PC-3 (cell line): ENCODE results near the gene SEMA4B. TPM values are rescaled to one million over a fixed set of nuclear protein-coding genes. Genes with fewer than 3 reads are reported as not detected.

Experiments
- ATAC-seq: fragments of 200-7000 bp; cut with Tn5 transposase; 2 replicates; pipeline ENCODE4 v1.9.1; 2020; ENCODE audit warnings: mild to moderate bottlenecking, moderate library complexity
- BruUV-seq: library from RNA; stranded (reverse); fragments of 400-500 nt; replicated peaks from 2 replicates; lab custom pipeline; 2021; lab: Mats Ljungman, UMichigan
- CTCF ChIA-PET: fragments of 300-600 bp; sonication (Branson Sonifier 250); formaldehyde crosslinking; loops from one replicate; lab custom pipeline; 2022; ENCODE audit warnings: antibody characterized with exemption; lab: Charles Lee
- POLR2A ChIA-PET: fragments of 300-600 bp; sonication (Branson Sonifier 250); formaldehyde crosslinking; loops from one replicate; lab custom pipeline; 2022; ENCODE audit warnings: antibody characterized with exemption; ENCODE audit not compliant: unreplicated experiment; lab: Charles Lee
- DNase-seq: peaks from one replicate; pipeline ENCODE4 v3.0.0-alpha.2; 2015
- H2AFZ ChIP-seq: fragments of 300-600 bp; sonication (generic); 2 replicates; pipeline ENCODE4 v1.6.0; 2016; ENCODE audit warnings: antibody characterized with exemption, low read length
- H3F3A ChIP-seq: fragments of 300-600 bp; sonication (generic); one replicate; pipeline ENCODE4 v1.6.0; 2017; ENCODE audit warnings: antibody characterized with exemption, low read length, control low read depth, mild to moderate bottlenecking; ENCODE audit not compliant: unreplicated experiment
- H3K27ac ChIP-seq: fragments of 300-600 bp; sonication (generic); 2 replicates; pipeline ENCODE4 v1.5.1; 2016; ENCODE audit warnings: mild to moderate bottlenecking, low read length
- H3K27me3 ChIP-seq: fragments of 300-600 bp; sonication (generic); 2 replicates; pipeline ENCODE4 v1.6.1; 2016; ENCODE audit warnings: low read length, mixed read lengths
- H3K36me3 ChIP-seq: fragments of 300-600 bp; sonication (generic); 2 replicates; pipeline ENCODE4 v1.6.1; 2016; ENCODE audit warnings: low read depth, mixed run types, low read length, mixed read lengths
- H3K4me1 ChIP-seq: fragments of 300-600 bp; sonication (generic); 2 replicates; pipeline ENCODE4 v1.5.1; 2016; ENCODE audit warnings: low read length; ENCODE audit not compliant: insufficient read depth
- H3K4me2 ChIP-seq: fragments of 300-600 bp; sonication (generic); 2 replicates; pipeline ENCODE4 v1.6.0; 2016; ENCODE audit warnings: low read length
- H3K4me3 ChIP-seq: fragments of 300-600 bp; sonication (generic); 2 replicates; pipeline ENCODE4 v1.5.1; 2016; ENCODE audit warnings: mild to moderate bottlenecking, low read length, mixed read lengths
- H3K79me2 ChIP-seq: fragments of 300-600 bp; sonication (generic); 2 replicates; pipeline ENCODE4 v1.6.1; 2017; ENCODE audit warnings: low read length, mixed read lengths
- H3K9ac ChIP-seq: fragments of 300-600 bp; sonication (generic); 2 replicates; pipeline ENCODE4 v1.6.0; 2016; ENCODE audit warnings: mild to moderate bottlenecking, low read length
- H3K9me2 ChIP-seq: fragments of 300-600 bp; sonication (generic); replicated peaks from 2 replicates; pipeline ENCODE4 v1.6.1; 2016; ENCODE audit warnings: mixed run types, low read length, mixed read lengths
- H3K9me3 ChIP-seq: fragments of 300-600 bp; sonication (generic); 2 replicates; pipeline ENCODE4 v1.6.1; 2016; ENCODE audit warnings: low read length, mixed read lengths
- H4K20me1 ChIP-seq: fragments of 300-600 bp; sonication (generic); 2 replicates; pipeline ENCODE4 v1.6.1; 2016; ENCODE audit warnings: low read length, mixed read lengths
- EZH2 ChIP-seq: fragments of 300-600 bp; sonication (generic); IDR thresholded peaks from one replicate; pipeline ENCODE4 v1.6.1; 2017; ENCODE audit warnings: antibody characterized with exemption, mild to moderate bottlenecking, low read length; ENCODE audit not compliant: unreplicated experiment
- EZH2phosphoT487 ChIP-seq: fragments of 300-600 bp; sonication (generic); IDR thresholded peaks from 2 replicates; pipeline ENCODE4 v1.6.1; 2018; ENCODE audit warnings: mild to moderate bottlenecking, antibody characterized with exemption, low read length, borderline replicate concordance
- intact Hi-C: fragments of 100-400 bp; cut with micrococcal nuclease; formaldehyde crosslinking; loops from 2 replicates; pipeline ENCODE4 v1.9.0; 2023
- total RNA-seq: library from RNA; depleted of rRNA; stranded (reverse); fragments of >200 nt; gene quantifications from 2 replicates; pipeline ENCODE4 v1.2.3, GENCODE V29; 2014
- TF ChIP-seq, protein P1 (sequence below): fragments of 300-600 bp; sonication (generic); conservative IDR thresholded peaks from 2 replicates; pipeline ENCODE4 v1.5.1; 2017; ENCODE audit warnings: antibody characterized with exemption, low read depth, mild to moderate bottlenecking, low read length

Gene SEMA4B
- total RNA-seq, 1 experiment from 2014 or later = 114 TPM

DNA sequence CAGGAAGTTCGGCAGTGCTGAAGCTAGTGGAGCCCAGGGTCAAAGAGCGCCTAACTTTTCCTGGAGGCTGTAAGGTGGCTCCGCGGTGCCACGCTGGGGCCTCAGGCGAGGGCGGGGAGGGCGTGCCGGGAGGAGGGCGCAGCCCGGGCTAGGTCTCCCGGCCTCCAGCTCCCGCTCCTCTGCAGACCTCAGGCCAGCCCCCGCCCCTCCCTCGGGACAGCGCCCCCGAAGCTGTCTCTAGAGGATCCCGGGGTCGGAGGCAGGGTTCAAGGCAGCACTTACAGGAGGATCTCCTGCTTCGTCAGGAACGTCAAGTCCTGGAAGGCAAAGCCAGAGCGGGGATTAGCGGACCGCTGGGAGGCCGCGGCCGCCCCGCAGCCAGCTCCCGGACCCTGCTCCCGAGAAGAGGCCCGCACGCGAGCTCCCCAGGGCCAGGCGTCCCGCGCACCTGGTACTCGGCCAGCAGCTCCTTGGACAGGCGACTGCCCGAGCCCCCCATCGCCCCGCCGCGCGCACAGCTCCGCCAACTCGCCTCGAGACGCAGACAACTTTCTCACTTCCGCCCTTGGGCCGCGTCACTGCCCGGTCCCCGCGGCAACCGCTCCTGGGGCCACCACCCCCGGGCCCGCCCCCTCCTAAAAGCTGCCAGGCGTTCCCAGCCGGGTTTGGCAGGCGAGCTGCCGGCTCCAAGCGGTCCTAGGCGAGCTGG, 32.4 kb downstream of the SEMA4B start, which contains the start of gene CIB1:
CIB1 (minus strand) TSS at position 555 of the 709 bp plus-strand sequence; CDS start at position 499, 56 bp downstream.
- no TSS peak for BruUV-seq
- H2AFZ ChIP-seq = peak within 1 kb of the TSS; percentile 91

DNA sequence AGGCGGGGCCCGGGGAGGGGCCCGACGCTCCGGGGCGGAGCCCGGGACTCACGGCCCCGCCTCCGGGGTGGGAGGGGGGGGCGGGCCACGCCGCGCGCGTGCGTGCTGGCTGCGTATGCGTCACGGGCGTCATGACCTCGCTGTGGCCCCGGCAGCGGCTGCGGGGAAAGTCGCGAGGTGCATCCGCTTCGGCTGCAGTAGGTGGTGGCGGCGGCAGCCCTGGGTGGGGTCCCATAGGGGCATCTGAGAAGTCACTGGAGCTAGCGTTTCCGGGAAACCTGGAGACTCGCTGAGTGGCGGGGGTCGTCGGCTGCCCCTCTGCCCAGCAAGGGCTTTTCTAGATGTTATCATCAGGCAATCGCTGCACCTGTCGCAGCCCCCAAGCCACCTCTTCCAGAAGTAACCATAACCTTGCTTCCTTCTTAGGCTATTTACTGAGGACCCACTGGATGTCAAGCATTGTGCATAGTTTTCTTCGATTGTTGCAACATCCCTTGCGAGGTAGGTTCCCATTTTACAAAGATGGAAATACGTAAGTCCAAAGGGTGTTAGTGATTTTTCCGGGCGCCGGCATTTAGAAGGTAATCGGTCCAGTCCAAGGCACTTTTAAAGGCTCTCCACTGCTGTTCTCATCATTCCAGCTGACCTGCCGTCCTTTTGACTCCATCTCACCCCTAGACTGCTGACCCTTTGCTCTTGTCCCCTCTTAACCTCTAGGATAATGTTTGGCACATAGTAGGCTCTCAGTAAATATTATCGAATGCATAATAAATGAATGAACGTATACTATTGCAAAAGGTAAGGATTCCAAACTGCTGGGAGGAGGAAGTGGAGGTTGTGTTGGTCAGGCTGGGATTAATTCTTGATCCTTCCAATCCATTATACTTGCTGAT, 33.2 kb downstream of the SEMA4B start, which contains the start of gene GDPGP1:
GDPGP1 (plus strand) TSS at position 114 of the 893 bp plus-strand sequence. CDS start 6,700 bp downstream, outside the sequence.
- Histone ChIP-seq H3K79me2 (peaks cover 46% of the 10 kb centered on the region), H3F3A (no peaks in the 10 kb centered on the region), H3K27ac (peak within 1 kb of the TSS; percentile 89), H3K9me2 (no peaks in the 10 kb centered on the region), H2AFZ (peak within 1 kb of the TSS; percentile 91), H3K4me2 (peak within 1 kb of the TSS; percentile 93), H3K9me3 (no peaks in the 10 kb centered on the region), H3K4me3 (peak within 1 kb of the TSS; percentile 92), H3K9ac (peak within 1 kb of the TSS; percentile 91), H3K36me3 (peaks cover 10% of the 10 kb centered on the region; the same call in 1 of the 2 replicates), H3K4me1 (peaks cover 27% of the 10 kb centered on the region), H4K20me1 (no peaks in the 10 kb centered on the region), H3K27me3 (no peaks in the 10 kb centered on the region)
- ChIA-PET POLR2A (interaction anchor here (0.5 to 1.0 kb wide), 8 partner anchors 23 to 336 kb away, joined by 3 to 11 read pairs (median 6); partner anchors contain the start of gene ZNF710), CTCF (interaction anchor here (0.6 to 2.7 kb wide), 4 partner anchors 15 to 248 kb away, joined by 4 to 12 read pairs (median 6); partner anchors contain the start of gene TTLL13)
- peak; percentile 27 for DNase-seq
- intact Hi-C loops = loop anchor here (2.0 to 5.0 kb wide), 3 partner anchors 33 to 92 kb away; partner anchors contain the start of gene NGRN
- BruUV-seq = no TSS peak
- TF ChIP-seq EZH2phosphoT487 = no peak
- no peak for TF ChIP-seq EZH2
- no peak; the same call in 1 of the 2 replicates for ATAC-seq

More for the DNA sequence above, 32.4 kb downstream of the SEMA4B start, which contains the start of gene CIB1:
- TF ChIP-seq, protein P1, sequence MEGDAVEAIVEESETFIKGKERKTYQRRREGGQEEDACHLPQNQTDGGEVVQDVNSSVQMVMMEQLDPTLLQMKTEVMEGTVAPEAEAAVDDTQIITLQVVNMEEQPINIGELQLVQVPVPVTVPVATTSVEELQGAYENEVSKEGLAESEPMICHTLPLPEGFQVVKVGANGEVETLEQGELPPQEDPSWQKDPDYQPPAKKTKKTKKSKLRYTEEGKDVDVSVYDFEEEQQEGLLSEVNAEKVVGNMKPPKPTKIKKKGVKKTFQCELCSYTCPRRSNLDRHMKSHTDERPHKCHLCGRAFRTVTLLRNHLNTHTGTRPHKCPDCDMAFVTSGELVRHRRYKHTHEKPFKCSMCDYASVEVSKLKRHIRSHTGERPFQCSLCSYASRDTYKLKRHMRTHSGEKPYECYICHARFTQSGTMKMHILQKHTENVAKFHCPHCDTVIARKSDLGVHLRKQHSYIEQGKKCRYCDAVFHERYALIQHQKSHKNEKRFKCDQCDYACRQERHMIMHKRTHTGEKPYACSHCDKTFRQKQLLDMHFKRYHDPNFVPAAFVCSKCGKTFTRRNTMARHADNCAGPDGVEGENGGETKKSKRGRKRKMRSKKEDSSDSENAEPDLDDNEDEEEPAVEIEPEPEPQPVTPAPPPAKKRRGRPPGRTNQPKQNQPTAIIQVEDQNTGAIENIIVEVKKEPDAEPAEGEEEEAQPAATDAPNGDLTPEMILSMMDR = peak; percentile 45; the same call in 1 of the 2 replicates
- TF ChIP-seq EZH2 = no peak
- peak; percentile 97 for DNase-seq
- Histone ChIP-seq H3K4me1 (peaks cover 27% of the 10 kb centered on the region), H3K4me2 (peak within 1 kb of the TSS; percentile 93), H3K9me2 (no peaks in the 10 kb centered on the region), H3K9me3 (no peaks in the 10 kb centered on the region), H3K36me3 (peaks cover 18% of the 10 kb centered on the region), H3K9ac (peak within 1 kb of the TSS; percentile 91), H3F3A (no peaks in the 10 kb centered on the region), H3K4me3 (peak within 1 kb of the TSS; percentile 92), H3K27ac (peak within 1 kb of the TSS; percentile 89), H4K20me1 (no peaks in the 10 kb centered on the region), H3K79me2 (peaks cover 46% of the 10 kb centered on the region), H3K27me3 (no peaks in the 10 kb centered on the region)
- peak; percentile 79 for ATAC-seq
- intact Hi-C loops = loop anchor here (2.0 to 5.0 kb wide), 3 partner anchors 34 to 91 kb away; partner anchors contain the start of gene NGRN
- POLR2A ChIA-PET = interaction anchor here (0.5 to 1.0 kb wide), 11 partner anchors 22 to 335 kb away, joined by 3 to 11 read pairs (median 4); partner anchors contain the start of genes SEMA4B, ZNF710 and ZNF774
- CTCF ChIA-PET = interaction anchor here (0.6 to 2.7 kb wide), 4 partner anchors 16 to 248 kb away, joined by 4 to 12 read pairs (median 6); partner anchors contain the start of gene TTLL13

DNA sequence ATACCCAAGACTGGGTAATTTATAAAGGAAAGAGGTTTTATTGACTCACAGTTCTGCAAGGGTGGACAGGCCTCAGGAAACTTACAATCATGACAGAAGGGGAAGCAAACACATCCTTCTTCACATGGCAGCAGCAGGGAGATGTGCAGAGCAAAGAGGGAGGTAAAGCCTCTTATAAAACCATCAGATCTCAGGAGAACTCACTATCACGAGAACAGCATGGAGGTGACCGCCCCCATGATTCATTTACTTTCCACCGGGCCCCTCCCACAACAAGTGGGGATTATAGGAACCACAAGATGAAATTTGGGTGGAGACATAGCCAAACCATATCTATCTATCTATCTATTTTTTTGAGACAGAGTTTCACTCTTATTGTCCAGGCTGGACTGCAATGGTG, 38.2 kb downstream of the SEMA4B start:
- Histone ChIP-seq H3K9me2 (no peaks in the 10 kb centered on the region), H3K9ac (no peak overlapping the region), H2AFZ (no peak overlapping the region), H3K9me3 (no peaks in the 10 kb centered on the region), H3K27me3 (no peaks in the 10 kb centered on the region), H3K4me2 (no peak overlapping the region), H3K36me3 (no peaks in the 10 kb centered on the region; the same call in 1 of the 2 replicates), H3F3A (no peaks in the 10 kb centered on the region), H4K20me1 (no peaks in the 10 kb centered on the region), H3K4me3 (no peak overlapping the region), H3K4me1 (peaks cover 8% of the 10 kb centered on the region; the same call in 1 of the 2 replicates), H3K27ac (no peak overlapping the region), H3K79me2 (peaks cover 8% of the 10 kb centered on the region)
- CTCF ChIA-PET = no interaction called here
- ATAC-seq = no peak
- TF ChIP-seq EZH2phosphoT487 = no peak
- TF ChIP-seq, protein P1 = no peak
- no peak for TF ChIP-seq EZH2
- POLR2A ChIA-PET = no interaction called here
- intact Hi-C loops = no loop called here
- DNase-seq = no peak
- no TSS peak for BruUV-seq
